Measurements from ENCODE around the gene ATP5MC3. TPM values are rescaled to one million over a fixed set of nuclear protein-coding genes. Genes with fewer than 3 reads are reported as not detected.

Gene ATP5MC3
- total and polyA plus RNA-seq, 2 experiments from 2014 or later: 185 to 557 TPM

DNA sequence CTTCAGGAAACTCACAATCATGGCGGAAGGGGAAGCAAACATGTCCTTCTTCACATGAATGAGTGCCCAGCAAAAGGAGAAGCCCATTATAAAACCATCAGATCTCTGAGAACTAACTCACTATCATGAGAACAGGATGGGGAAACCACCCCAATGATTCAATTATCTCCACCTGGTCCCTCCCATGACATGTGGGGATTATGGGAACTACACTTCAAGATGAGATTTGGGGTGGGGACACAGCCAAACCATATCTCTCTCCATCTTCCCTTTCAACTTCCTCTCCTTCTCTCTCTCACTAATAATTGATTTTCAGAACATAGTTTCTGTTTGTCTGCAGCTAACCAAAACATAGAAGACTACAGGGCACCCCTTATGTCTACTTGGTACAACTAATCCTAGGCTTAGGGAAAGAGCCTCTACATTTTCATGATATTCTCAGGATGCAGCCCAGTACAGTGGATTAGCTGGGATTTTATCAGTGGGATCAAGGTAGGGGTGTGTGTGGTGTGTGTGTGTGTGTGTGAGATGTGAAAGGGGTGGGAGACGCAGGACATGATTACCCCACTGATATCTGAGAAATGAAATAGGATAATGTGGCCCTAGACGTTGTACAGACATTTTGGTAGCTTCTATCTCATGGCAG lies 10.7 kb downstream of the ATP5MC3 start:
- Mint-ChIP-seq H3K36me3 (ENCODE audit: low read depth) (no peaks in the 10 kb centered on the region), H3K4me1 (peaks cover 5% of the 10 kb centered on the region; the same call in 2 of the 3 replicates), H3K27ac (no peak overlapping the region), H3K4me3 (no peak overlapping the region), H3K27me3 (ENCODE audit: insufficient read depth, low read depth, poor library complexity) (peaks cover 5% of the 10 kb centered on the region), H3K9me3 (no peaks in the 10 kb centered on the region)
- ATAC-seq: no peak
- Histone ChIP-seq H2AFZ (no peak overlapping the region), H3K79me2 (replicated peaks; ENCODE audit: insufficient read depth) (peaks cover 21% of the 10 kb centered on the region), H3K4me2 (no peak overlapping the region), H3K9me2 (ENCODE audit: insufficient read depth) (no peaks in the 10 kb centered on the region), H3K4me1 (ENCODE audit: insufficient read depth) (peaks cover 13% of the 10 kb centered on the region; the same call in 1 of the 2 replicates), H3K27me3 (ENCODE audit: insufficient read depth) (no peaks in the 10 kb centered on the region), H3K4me3 (no peak overlapping the region), H4K20me1 (replicated peaks; ENCODE audit: insufficient read depth) (no peaks in the 10 kb centered on the region; the same call in 1 of the 2 replicates), H3F3A (replicated peaks; ENCODE audit: low read depth) (no peaks in the 10 kb centered on the region), H3K27ac (ENCODE audit: low read depth) (no peak overlapping the region), H3K36me3 (ENCODE audit: insufficient read depth) (no peaks in the 10 kb centered on the region)
- no peak for DNase-seq (ENCODE audit: low spot score)
- no peak for TF ChIP-seq ZNF114 (CRISPR knock-in tag; IDR thresholded peaks at IDR 0.05)

DNA sequence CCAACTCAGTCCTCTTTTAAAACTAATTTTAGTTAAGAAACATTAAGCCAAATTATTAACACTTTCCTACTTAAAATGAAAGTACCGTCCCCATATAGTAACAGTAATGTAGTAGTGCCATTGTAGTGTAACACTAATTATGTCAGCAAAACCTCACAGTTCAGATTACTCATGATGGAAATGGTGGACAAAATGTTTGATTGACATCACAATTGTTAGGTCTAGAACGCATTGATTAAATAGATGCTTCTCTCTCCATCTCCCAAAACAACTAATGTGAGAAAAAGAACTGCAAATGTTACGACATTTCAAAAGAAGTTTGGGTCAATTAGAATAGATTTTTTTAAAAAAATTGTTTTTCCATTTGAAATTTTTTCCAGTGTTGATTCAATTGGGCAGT lies 12.3 kb downstream of the ATP5MC3 start:
- H3K4me3 ChIP-seq: peak overlapping the region; percentile 57
- H4K20me1 ChIP-seq (replicated peaks; ENCODE audit: insufficient read depth): peaks cover 13% of the 10 kb centered on the region; the same call in 1 of the 2 replicates
- peak overlapping the region; percentile 60; the same call in 1 of the 2 replicates for H3K27ac ChIP-seq (ENCODE audit: low read depth)
- TF ChIP-seq, protein P1, sequence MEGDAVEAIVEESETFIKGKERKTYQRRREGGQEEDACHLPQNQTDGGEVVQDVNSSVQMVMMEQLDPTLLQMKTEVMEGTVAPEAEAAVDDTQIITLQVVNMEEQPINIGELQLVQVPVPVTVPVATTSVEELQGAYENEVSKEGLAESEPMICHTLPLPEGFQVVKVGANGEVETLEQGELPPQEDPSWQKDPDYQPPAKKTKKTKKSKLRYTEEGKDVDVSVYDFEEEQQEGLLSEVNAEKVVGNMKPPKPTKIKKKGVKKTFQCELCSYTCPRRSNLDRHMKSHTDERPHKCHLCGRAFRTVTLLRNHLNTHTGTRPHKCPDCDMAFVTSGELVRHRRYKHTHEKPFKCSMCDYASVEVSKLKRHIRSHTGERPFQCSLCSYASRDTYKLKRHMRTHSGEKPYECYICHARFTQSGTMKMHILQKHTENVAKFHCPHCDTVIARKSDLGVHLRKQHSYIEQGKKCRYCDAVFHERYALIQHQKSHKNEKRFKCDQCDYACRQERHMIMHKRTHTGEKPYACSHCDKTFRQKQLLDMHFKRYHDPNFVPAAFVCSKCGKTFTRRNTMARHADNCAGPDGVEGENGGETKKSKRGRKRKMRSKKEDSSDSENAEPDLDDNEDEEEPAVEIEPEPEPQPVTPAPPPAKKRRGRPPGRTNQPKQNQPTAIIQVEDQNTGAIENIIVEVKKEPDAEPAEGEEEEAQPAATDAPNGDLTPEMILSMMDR (conservative IDR thresholded peaks at IDR 0.05; ENCODE audit: low read depth in 2 of 2): no peak
- TF ChIP-seq NANOG (IDR thresholded peaks at IDR 0.05; ENCODE audit: borderline replicate concordance) (no peak), EZH2phosphoT487 (IDR thresholded peaks at IDR 0.05; ENCODE audit: unreplicated experiment) (no peak), STAT1 (IDR thresholded peaks at IDR 0.05; ENCODE audit: unreplicated experiment) (no peak), ZNF114 (CRISPR knock-in tag; IDR thresholded peaks at IDR 0.05) (no peak), JUNB (IDR thresholded peaks at IDR 0.05; ENCODE audit: unreplicated experiment) (no peak)
- TF ChIP-seq, protein P2, sequence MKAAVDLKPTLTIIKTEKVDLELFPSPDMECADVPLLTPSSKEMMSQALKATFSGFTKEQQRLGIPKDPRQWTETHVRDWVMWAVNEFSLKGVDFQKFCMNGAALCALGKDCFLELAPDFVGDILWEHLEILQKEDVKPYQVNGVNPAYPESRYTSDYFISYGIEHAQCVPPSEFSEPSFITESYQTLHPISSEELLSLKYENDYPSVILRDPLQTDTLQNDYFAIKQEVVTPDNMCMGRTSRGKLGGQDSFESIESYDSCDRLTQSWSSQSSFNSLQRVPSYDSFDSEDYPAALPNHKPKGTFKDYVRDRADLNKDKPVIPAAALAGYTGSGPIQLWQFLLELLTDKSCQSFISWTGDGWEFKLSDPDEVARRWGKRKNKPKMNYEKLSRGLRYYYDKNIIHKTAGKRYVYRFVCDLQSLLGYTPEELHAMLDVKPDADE (IDR thresholded peaks at IDR 0.05): no peak
- TF ChIP-seq, protein P3, sequence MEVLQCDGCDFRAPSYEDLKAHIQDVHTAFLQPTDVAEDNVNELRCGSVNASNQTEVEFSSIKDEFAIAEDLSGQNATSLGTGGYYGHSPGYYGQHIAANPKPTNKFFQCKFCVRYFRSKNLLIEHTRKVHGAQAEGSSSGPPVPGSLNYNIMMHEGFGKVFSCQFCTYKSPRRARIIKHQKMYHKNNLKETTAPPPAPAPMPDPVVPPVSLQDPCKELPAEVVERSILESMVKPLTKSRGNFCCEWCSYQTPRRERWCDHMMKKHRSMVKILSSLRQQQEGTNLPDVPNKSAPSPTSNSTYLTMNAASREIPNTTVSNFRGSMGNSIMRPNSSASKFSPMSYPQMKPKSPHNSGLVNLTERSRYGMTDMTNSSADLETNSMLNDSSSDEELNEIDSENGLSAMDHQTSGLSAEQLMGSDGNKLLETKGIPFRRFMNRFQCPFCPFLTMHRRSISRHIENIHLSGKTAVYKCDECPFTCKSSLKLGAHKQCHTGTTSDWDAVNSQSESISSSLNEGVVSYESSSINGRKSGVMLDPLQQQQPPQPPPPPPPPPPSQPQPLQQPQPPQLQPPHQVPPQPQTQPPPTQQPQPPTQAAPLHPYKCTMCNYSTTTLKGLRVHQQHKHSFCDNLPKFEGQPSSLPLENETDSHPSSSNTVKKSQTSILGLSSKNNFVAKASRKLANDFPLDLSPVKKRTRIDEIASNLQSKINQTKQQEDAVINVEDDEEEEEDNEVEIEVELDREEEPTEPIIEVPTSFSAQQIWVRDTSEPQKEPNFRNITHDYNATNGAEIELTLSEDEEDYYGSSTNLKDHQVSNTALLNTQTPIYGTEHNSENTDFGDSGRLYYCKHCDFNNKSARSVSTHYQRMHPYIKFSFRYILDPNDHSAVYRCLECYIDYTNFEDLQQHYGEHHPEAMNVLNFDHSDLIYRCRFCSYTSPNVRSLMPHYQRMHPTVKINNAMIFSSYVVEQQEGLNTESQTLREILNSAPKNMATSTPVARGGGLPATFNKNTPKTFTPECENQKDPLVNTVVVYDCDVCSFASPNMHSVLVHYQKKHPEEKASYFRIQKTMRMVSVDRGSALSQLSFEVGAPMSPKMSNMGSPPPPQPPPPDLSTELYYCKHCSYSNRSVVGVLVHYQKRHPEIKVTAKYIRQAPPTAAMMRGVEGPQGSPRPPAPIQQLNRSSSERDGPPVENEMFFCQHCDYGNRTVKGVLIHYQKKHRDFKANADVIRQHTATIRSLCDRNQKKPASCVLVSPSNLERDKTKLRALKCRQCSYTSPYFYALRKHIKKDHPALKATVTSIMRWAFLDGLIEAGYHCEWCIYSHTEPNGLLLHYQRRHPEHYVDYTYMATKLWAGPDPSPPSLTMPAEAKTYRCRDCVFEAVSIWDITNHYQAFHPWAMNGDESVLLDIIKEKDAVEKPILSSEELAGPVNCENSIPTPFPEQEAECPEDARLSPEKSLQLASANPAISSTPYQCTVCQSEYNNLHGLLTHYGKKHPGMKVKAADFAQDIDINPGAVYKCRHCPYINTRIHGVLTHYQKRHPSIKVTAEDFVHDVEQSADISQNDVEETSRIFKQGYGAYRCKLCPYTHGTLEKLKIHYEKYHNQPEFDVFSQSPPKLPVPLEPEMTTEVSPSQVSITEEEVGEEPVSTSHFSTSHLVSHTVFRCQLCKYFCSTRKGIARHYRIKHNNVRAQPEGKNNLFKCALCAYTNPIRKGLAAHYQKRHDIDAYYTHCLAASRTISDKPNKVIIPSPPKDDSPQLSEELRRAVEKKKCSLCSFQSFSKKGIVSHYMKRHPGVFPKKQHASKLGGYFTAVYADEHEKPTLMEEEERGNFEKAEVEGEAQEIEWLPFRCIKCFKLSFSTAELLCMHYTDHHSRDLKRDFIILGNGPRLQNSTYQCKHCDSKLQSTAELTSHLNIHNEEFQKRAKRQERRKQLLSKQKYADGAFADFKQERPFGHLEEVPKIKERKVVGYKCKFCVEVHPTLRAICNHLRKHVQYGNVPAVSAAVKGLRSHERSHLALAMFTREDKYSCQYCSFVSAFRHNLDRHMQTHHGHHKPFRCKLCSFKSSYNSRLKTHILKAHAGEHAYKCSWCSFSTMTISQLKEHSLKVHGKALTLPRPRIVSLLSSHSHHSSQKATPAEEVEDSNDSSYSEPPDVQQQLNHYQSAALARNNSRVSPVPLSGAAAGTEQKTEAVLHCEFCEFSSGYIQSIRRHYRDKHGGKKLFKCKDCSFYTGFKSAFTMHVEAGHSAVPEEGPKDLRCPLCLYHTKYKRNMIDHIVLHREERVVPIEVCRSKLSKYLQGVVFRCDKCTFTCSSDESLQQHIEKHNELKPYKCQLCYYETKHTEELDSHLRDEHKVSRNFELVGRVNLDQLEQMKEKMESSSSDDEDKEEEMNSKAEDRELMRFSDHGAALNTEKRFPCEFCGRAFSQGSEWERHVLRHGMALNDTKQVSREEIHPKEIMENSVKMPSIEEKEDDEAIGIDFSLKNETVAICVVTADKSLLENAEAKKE (CRISPR knock-in tag; IDR thresholded peaks at IDR 0.05): no peak

More for the DNA sequence above, 12.3 kb downstream of the ATP5MC3 start:
- peak overlapping the region; percentile 99 for H3K4me3 Mint-ChIP-seq
- Histone ChIP-seq H3K4me1 (ENCODE audit: insufficient read depth) (peaks cover 15% of the 10 kb centered on the region; the same call in 1 of the 2 replicates), H3K9me2 (ENCODE audit: insufficient read depth) (no peaks in the 10 kb centered on the region), H3K36me3 (ENCODE audit: insufficient read depth) (no peaks in the 10 kb centered on the region), H3F3A (replicated peaks; ENCODE audit: low read depth) (no peaks in the 10 kb centered on the region), H3K79me2 (replicated peaks; ENCODE audit: insufficient read depth) (peaks cover 36% of the 10 kb centered on the region), H2AFZ (no peak overlapping the region), H3K4me2 (peak overlapping the region; percentile 79), H3K27me3 (ENCODE audit: insufficient read depth) (no peaks in the 10 kb centered on the region)
- no peak for ATAC-seq
- no peak overlapping the region for H3K27ac Mint-ChIP-seq
- peaks cover under 1% of the 10 kb centered on the region; the same call in 1 of the 3 replicates for H3K36me3 Mint-ChIP-seq (ENCODE audit: low read depth)
- H3K9me3 Mint-ChIP-seq: no peaks in the 10 kb centered on the region
- peaks cover 5% of the 10 kb centered on the region for H3K27me3 Mint-ChIP-seq (ENCODE audit: insufficient read depth, low read depth, poor library complexity)
- no peak for DNase-seq (ENCODE audit: low spot score)
- peaks cover 10% of the 10 kb centered on the region; the same call in 2 of the 3 replicates for H3K4me1 Mint-ChIP-seq

Measured in GM23338 (cell line).